ENCODE measurements around the gene ZNF148.

GRCh38 chr3:125389282-125389681, 14.2 kb upstream of the ZNF148 start:
- TF ChIP-seq CTCF (IDR thresholded peaks at IDR 0.05; ENCODE audit: low read length) (no peak), EZH2 (optimal IDR thresholded peaks at IDR 0.05; ENCODE audit: low read depth, low read length) (no peak)
